GM12878 (cell line): ENCODE data around the gene RTN4. TPM values are rescaled to one million over a fixed set of nuclear protein-coding genes. Genes with fewer than 3 reads are reported as not detected.

Source experiments
- ATAC-seq: fragments of 200-7000 bp; cut with Tn5 transposase; 3 replicates; pipeline ENCODE4 v1.9.1; 2020; ENCODE audit warnings: mild to moderate bottlenecking, moderate library complexity
- BruUV-seq: library from RNA; stranded (reverse); fragments of 400-500 nt; replicated peaks from 2 replicates; lab custom pipeline; 2021; lab: Mats Ljungman, UMichigan
- CTCF ChIA-PET: fragments of 300-600 bp; sonication (Branson Sonifier 250); formaldehyde crosslinking; extraction: SDS; loops from one replicate; lab custom pipeline; 2021; ENCODE audit warnings: inconsistent platforms; lab: Yijun Ruan, JAX
- POLR2A ChIA-PET: fragments of 350-600 bp; formaldehyde crosslinking; extraction: SDS; loops from one replicate; lab custom pipeline; 2021; ENCODE audit warnings: inconsistent platforms; lab: Charles Lee
- RAD21 ChIA-PET: fragments of 300-600 bp; sonication (Branson Sonifier 250); formaldehyde crosslinking; loops from one replicate; lab custom pipeline; 2023; ENCODE audit warnings: antibody characterized with exemption; ENCODE audit not compliant: unreplicated experiment; lab: Charles Lee
- SMC1A ChIA-PET: fragments of 300-600 bp; sonication (Branson Sonifier 250); formaldehyde crosslinking; loops from one replicate; lab custom pipeline; 2023; ENCODE audit not compliant: unreplicated experiment, uncharacterized antibody; lab: Charles Lee
- DNase-seq: peaks from one replicate; pipeline ENCODE4 v3.0.0-alpha.2; 2011; ENCODE audit warnings: low read depth, low spot score
- FAIRE-seq: peaks from 3 replicates; lab custom pipeline; 2011; peaks lifted over from hg19 to GRCh38; lab: Jason Lieb, UNC
- H2AFZ ChIP-seq: 2 replicates; pipeline ENCODE4 v1.6.0; 2011; ENCODE audit warnings: low read depth, low read length, control low read depth; ENCODE audit not compliant: control insufficient read depth
- H3K27ac ChIP-seq: 2 replicates; pipeline ENCODE4 v1.5.1; 2011; ENCODE audit warnings: control low read depth; ENCODE audit not compliant: control insufficient read depth, insufficient read depth
- H3K27me3 ChIP-seq, 2 experiments: replicated peaks in 1 of 2; 2 replicates each; pipeline versions ENCODE4 v1.6.0 to v1.6.1; 2011; ENCODE audit warnings: low read length in 1 of 2; ENCODE audit not compliant: control insufficient read depth in 2 of 2, insufficient read depth in 2 of 2
- H3K36me3 ChIP-seq, 2 experiments: 2 replicates each; pipeline ENCODE4 v1.5.1; 2011; ENCODE audit warnings: low read length in 1 of 2; ENCODE audit not compliant: control insufficient read depth in 2 of 2, insufficient read depth in 2 of 2
- H3K4me1 ChIP-seq: 2 replicates; pipeline ENCODE4 v1.6.1; 2011; ENCODE audit warnings: mild to moderate bottlenecking, low read length, moderate library complexity, mixed read lengths; ENCODE audit not compliant: control insufficient read depth, insufficient read depth
- H3K4me2 ChIP-seq: 2 replicates; pipeline ENCODE4 v1.6.0; 2011; ENCODE audit warnings: control low read depth; ENCODE audit not compliant: control insufficient read depth, insufficient read depth
- H3K4me3 ChIP-seq: fragments of 200-600 bp; sonication (generic); 2 replicates; pipeline ENCODE4 v1.5.1; 2016
- H3K79me2 ChIP-seq: 2 replicates; pipeline ENCODE4 v1.6.0; 2011; ENCODE audit warnings: low read length; ENCODE audit not compliant: control insufficient read depth, insufficient read depth
- H3K9ac ChIP-seq: 2 replicates; pipeline ENCODE4 v1.8.0; 2011; ENCODE audit warnings: low read length, control low read depth, mixed read lengths; ENCODE audit not compliant: control insufficient read depth, insufficient read depth
- H3K9me3 ChIP-seq: replicated peaks from 3 replicates; pipeline ENCODE4 v1.5.1; 2011; ENCODE audit warnings: mild to moderate bottlenecking, low read length; ENCODE audit not compliant: control insufficient read depth, insufficient read depth
- H4K20me1 ChIP-seq: 2 replicates; pipeline ENCODE4 v1.6.0; 2011; ENCODE audit not compliant: control insufficient read depth, insufficient read depth
- BCL3 ChIP-seq: IDR thresholded peaks from 2 replicates; pipeline ENCODE4 v1.6.1; 2011; ENCODE audit warnings: borderline replicate concordance, low read depth, mild to moderate bottlenecking, moderate library complexity, low read length; ENCODE audit not compliant: insufficient read depth, poor library complexity, severe bottlenecking
- BCLAF1 ChIP-seq: fragments of 450-650 bp; IDR thresholded peaks from 2 replicates; pipeline ENCODE4 v1.6.1; 2017; ENCODE audit warnings: antibody characterized with exemption, mild to moderate bottlenecking, moderate library complexity
- BHLHE40 ChIP-seq, 2 experiments: fragments of 450-650 bp in 1 of 2; IDR thresholded peaks; 2 replicates each; pipeline ENCODE4 v1.6.1; 2011 to 2017; ENCODE audit warnings: low read depth in 2 of 2, borderline replicate concordance in 1 of 2, improper control_type of control experiment in 1 of 2, low read length in 1 of 2, mild to moderate bottlenecking in 1 of 2
- CBFB ChIP-seq: IDR thresholded peaks from 2 replicates; pipeline ENCODE4 v1.6.1; 2016; ENCODE audit warnings: antibody characterized with exemption, low read depth
- GATAD2B ChIP-seq: fragments of 450-650 bp; conservative IDR thresholded peaks from 2 replicates; pipeline ENCODE4 v1.6.1; 2017; ENCODE audit warnings: low read depth, mild to moderate bottlenecking, moderate library complexity
- KAT2A ChIP-seq: conservative IDR thresholded peaks from 2 replicates; pipeline ENCODE4 v1.6.1; 2011; ENCODE audit warnings: low read depth, low read length; ENCODE audit not compliant: control insufficient read depth
- PKNOX1 ChIP-seq: fragments of 450-650 bp; IDR thresholded peaks from 2 replicates; pipeline ENCODE4 v1.6.1; 2016; ENCODE audit warnings: mild to moderate bottlenecking
- RAD21 ChIP-seq: IDR thresholded peaks from 2 replicates; pipeline ENCODE4 v1.6.1; 2011; ENCODE audit warnings: mild to moderate bottlenecking, low read depth, low read length, moderate library complexity; ENCODE audit not compliant: insufficient read depth
- RELA ChIP-seq: fragments of 450-650 bp; IDR thresholded peaks from 2 replicates; pipeline ENCODE4 v1.8.0; 2014; ENCODE audit warnings: borderline replicate concordance; ENCODE audit not compliant: partially characterized antibody
- STAT1 ChIP-seq: fragments of 450-650 bp; conservative IDR thresholded peaks from 2 replicates; pipeline ENCODE4 v1.6.1; 2014; ENCODE audit warnings: antibody characterized with exemption, mild to moderate bottlenecking
- ZNF384 ChIP-seq: IDR thresholded peaks from 2 replicates; pipeline ENCODE4 v1.6.1; 2012; ENCODE audit warnings: low read depth, mild to moderate bottlenecking, low read length, improper control_type of control experiment, borderline replicate concordance
- WGBS: methylation state at CpG from one replicate; pipeline ENCODE4 v1.1.6; 2016; ENCODE audit warnings: low lambda C conversion rate; ENCODE audit not compliant: insufficient replicate concordance, insufficient coverage; ENCODE audit errors: missing lambda C conversion rate; 5-methylcytosine and 5-hydroxymethylcytosine counted together
- in situ Hi-C: fragments of 300-500 bp; cut with MboI; formaldehyde crosslinking; loops from 9 replicates; pipeline ENCODE4 v1.14.3; 2018; ENCODE audit warnings: mixed read lengths
- intact Hi-C: fragments of 100-400 bp; cut with micrococcal nuclease; formaldehyde crosslinking; loops from one replicate; pipeline ENCODE4 v1.14.2; 2022; ENCODE audit not compliant: unreplicated experiment
- polyA plus RNA-seq, 11 experiments: library from polyadenylated mRNA; depleted of rRNA in 4 of 11; unstranded in 6 of 11; stranded (reverse) in 5 of 11; fragments of >200 nt; fragmentation: Nextera tagmentation in 4 of 11; fragmentation: Illumina TruSeq in 1 of 11; extraction: Ambion mirVana in 4 of 11; extraction: Trizol in 1 of 11; gene quantifications; 1 replicate in 1 of 11; 2 replicates in 10 of 11; pipeline versions ENCODE4 v1.2.1 to v1.2.3, GENCODE V29; 2011 to 2016; ENCODE audit warnings: inconsistent platforms in 2 of 11, missing spikeins in 2 of 11, low read depth in 1 of 11
- total RNA-seq, 4 experiments: library from RNA; depleted of rRNA in 3 of 4; stranded (reverse); fragments of >200 nt in 3 of 4; fragmentation: Illumina TruSeq in 1 of 4; extraction: Trizol in 1 of 4; gene quantifications; 2 replicates each; pipeline versions ENCODE4 v1.2.1 to v1.2.3, GENCODE V29; 2013 to 2021

RTN4 gene
- total and polyA plus RNA-seq, 10 of the 15 experiments (the other 5 are each of a cell fraction or from before 2014, with no cell fraction given) = 56.0 to 133 (median 83.3) TPM

GRCh38 chr2:54997826-54998225, 52.4 kb downstream of the RTN4 start:
- TF ChIP-seq PKNOX1 = no peak
- no peak for TF ChIP-seq ZNF384
- Histone ChIP-seq H3K27me3 (no peaks in the 10 kb centered on the region), H4K20me1 (no peaks in the 10 kb centered on the region), H3K79me2 (peaks cover 80% of the 10 kb centered on the region), H3K4me1 (peaks cover 18% of the 10 kb centered on the region; the same call in 1 of the 2 replicates), H3K27ac (no peak overlapping the region), H3K9ac (no peak overlapping the region), H3K9me3 (no peaks in the 10 kb centered on the region), H2AFZ (no peak overlapping the region), H3K4me3 (no peak overlapping the region), H3K4me2 (no peak overlapping the region), H3K36me3 (no peaks in the 10 kb centered on the region)
- in situ Hi-C loops = no loop called here
- RAD21 ChIA-PET = no interaction called here
- no peak for DNase-seq
- WGBS = 100% methylated on average over 1 of the region's 1 CpG
- no peak for ATAC-seq
- POLR2A ChIA-PET = no interaction called here
- intact Hi-C loops = no loop called here
- BruUV-seq = no TSS peak
- SMC1A ChIA-PET = no interaction called here
- FAIRE-seq = no peak
- CTCF ChIA-PET = no interaction called here

GRCh38 chr2:54995553-54995952, 54.7 kb downstream of the RTN4 start:
- 69% methylated on average over 3 of the region's 3 CpGs for WGBS
- peak; percentile 18 for FAIRE-seq
- no peaks in the 10 kb centered on the region for H3K9me3 ChIP-seq
- no peak overlapping the region for H2AFZ ChIP-seq
- POLR2A ChIA-PET = interaction anchor here (0.6 kb wide), 1 partner anchor 130 kb away, joined by 3 read pairs; no protein-coding TSS in a partner anchor
- no peak overlapping the region for H3K4me2 ChIP-seq
- no TSS peak for BruUV-seq
- DNase-seq = no peak
- no peak overlapping the region for H3K9ac ChIP-seq
- peaks cover 74% of the 10 kb centered on the region for H3K79me2 ChIP-seq
- H3K36me3 ChIP-seq = no peaks in the 10 kb centered on the region
- H3K4me3 ChIP-seq = no peak overlapping the region
- in situ Hi-C loops = no loop called here
- no peaks in the 10 kb centered on the region for H4K20me1 ChIP-seq
- no peak overlapping the region for H3K27ac ChIP-seq
- intact Hi-C loops = no loop called here
- peaks cover 18% of the 10 kb centered on the region; the same call in 1 of the 2 replicates for H3K4me1 ChIP-seq
- SMC1A ChIA-PET = interaction anchor here (1.1 to 2.4 kb wide), 7 partner anchors 12 to 24 kb away, joined by 3 to 7 read pairs (median 4); no protein-coding TSS in a partner anchor
- peak; percentile 68 for ATAC-seq
- CTCF ChIA-PET = interaction anchor here (0.7 to 1.9 kb wide), 2 partner anchors 96 to 180 kb away, joined by 3 to 6 read pairs; no protein-coding TSS in a partner anchor
- RAD21 ChIA-PET = interaction anchor here (1.2 to 1.3 kb wide), 3 partner anchors 16 to 18 kb away, joined by 3 to 5 read pairs (median 4); no protein-coding TSS in a partner anchor
- no peaks in the 10 kb centered on the region for H3K27me3 ChIP-seq
- TF ChIP-seq BCL3 = peak; percentile 61
- TF ChIP-seq BHLHE40 (IDR thresholded peaks at IDR 0.05; ENCODE audit: borderline replicate concordance in 1 of 2, low read depth in 2 of 2, low read length in 1 of 2) = no peak
- TF ChIP-seq RAD21 = no peak
- TF ChIP-seq STAT1 = no peak
- TF ChIP-seq BCLAF1 = no peak
- no peak for TF ChIP-seq GATAD2B
- 0 out of 2 replicates have a peak, but pooled peaks have one; percentile 35 for TF ChIP-seq CBFB
- TF ChIP-seq RELA = no peak
- TF ChIP-seq KAT2A = no peak
